ENCODE results near the gene MBD5. TPM values are rescaled to one million over a fixed set of nuclear protein-coding genes. Genes with fewer than 3 reads are reported as not detected.

The MBD5 gene
- total and polyA plus RNA-seq, 8 donors = 32.5 to 58.0 (median 43.5) TPM

DNA sequence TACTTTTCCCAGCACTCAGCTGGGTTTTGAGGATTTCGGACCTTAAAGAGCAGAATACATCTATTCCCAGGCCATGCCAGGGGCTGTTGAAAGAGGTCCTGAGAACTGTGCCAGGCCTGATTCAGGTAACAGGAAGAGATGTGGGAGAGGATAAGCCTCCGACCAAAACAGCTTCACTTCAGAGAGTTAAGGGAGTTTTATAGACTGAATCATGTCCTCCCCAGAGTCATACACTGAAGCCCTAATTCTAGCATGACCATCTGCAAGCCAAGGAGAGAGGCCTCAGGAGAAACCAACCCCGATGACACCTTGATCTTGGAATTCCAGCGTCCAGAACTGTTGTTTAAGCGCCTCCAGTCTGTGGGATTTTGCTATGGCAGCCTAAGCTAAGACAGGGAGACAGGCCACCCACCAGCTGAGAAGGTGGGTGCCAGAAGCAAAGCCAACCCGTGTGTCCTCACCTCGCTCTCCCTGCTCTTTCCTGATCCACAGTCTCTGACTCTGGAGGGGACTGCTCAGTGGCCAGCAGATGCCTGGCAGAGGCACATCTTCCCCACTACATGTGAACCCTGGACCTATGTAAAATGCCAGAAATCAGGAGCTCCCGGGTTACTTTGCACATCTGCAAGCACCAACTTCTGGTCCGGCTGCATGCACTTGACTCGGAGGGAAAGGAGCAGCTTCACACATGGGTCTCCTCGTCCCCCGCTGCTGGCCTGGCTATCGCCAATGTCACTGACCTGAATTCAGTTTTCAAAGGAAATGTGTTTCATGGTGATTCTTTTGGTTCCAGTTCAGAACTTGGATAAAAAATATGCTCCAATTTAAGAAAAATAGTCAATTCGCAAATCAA, 506.8 kb downstream of the MBD5 start:
- Histone ChIP-seq H3K9me3 (no peaks in the 10 kb centered on the region), H3K27ac (no peak overlapping the region), H3K4me3 (no peak overlapping the region), H3K4me1 (peaks cover 0 to 5% of the 10 kb centered on the region in 2 donors), H3K27me3 (peaks cover 0 to 8% of the 10 kb centered on the region in 2 donors), H3K36me3 (no peaks in the 10 kb centered on the region)
- DNase-seq (no peak), ATAC-seq (no peak)
- TF ChIP-seq CTCF (IDR thresholded peaks at IDR 0.05) = no peak
- intact Hi-C loops (cut with DNase I) = no loop called here

DNA sequence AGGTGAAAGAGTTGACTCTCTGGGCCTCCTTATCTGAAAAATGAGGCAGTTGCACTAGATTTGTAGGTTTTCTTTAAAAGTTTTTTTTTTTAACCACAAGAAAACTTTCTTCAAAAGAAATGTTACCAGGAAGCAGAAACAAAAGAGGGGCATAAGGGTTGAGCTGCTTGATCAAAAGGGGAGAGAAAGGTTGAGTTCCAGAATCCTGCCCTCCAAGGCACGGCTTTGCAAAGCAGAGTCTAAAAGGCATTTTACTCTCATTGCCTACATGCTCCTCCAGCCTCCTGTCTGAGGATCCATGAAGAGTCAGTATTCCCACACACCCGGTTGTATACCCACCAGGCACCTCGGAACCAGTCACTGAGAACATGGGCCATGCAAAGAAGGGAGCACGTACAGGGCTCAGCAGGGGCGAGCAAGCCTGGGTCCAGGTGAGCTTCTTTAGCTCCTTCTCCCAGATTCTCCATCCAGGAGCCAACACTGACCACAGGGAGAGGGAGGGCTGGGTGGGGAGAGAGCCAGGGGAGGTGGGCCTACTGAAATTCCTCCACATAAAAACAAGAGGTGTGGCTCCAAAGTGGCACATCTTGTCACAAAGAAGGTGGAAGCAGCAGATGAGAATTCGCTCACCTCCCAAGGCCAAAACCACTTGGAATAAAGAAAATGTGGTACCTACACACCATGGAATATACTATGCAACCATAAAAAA, 507.6 kb downstream of the MBD5 start:
- H3K4me3 ChIP-seq = no peak overlapping the region
- H3K36me3 ChIP-seq = no peaks in the 10 kb centered on the region
- ATAC-seq (no peak), DNase-seq (no peak)
- H3K9me3 ChIP-seq = no peaks in the 10 kb centered on the region
- peaks cover 0 to 8% of the 10 kb centered on the region in 2 donors for H3K27me3 ChIP-seq
- H3K4me1 ChIP-seq = peaks cover 0 to 5% of the 10 kb centered on the region in 2 donors
- no peak for TF ChIP-seq CTCF (IDR thresholded peaks at IDR 0.05)
- intact Hi-C loops (cut with DNase I) = no loop called here
- no peak overlapping the region for H3K27ac ChIP-seq

DNA sequence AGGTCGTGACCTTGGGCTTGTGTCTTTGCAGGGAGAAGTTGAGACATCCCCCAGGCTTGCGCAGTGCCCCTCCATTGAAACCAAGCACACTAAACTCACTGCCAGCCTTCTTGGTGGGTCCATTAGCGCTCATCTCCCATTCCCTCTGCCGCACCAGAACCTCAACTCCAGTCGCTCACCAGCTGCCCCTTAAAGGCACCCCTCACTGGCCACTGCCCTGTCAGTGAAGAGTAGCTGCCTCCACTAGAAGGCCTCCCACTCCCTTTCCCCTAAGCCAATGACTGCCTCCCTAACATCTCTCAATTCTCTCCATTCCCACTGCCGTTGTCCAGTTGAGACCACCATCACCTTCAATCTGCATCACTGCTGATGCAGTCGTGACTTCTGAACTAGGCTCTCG, 508.9 kb downstream of the MBD5 start:
- Histone ChIP-seq H3K27ac (no peak overlapping the region), H3K9me3 (no peaks in the 10 kb centered on the region), H3K4me3 (no peak overlapping the region), H3K36me3 (no peaks in the 10 kb centered on the region), H3K27me3 (peaks cover 0 to 8% of the 10 kb centered on the region in 2 donors), H3K4me1 (peaks cover 0 to 2% of the 10 kb centered on the region in 2 donors)
- intact Hi-C loops (cut with DNase I) = no loop called here
- DNase-seq (no peak), ATAC-seq (no peak)
- TF ChIP-seq CTCF (IDR thresholded peaks at IDR 0.05) = no peak

DNA sequence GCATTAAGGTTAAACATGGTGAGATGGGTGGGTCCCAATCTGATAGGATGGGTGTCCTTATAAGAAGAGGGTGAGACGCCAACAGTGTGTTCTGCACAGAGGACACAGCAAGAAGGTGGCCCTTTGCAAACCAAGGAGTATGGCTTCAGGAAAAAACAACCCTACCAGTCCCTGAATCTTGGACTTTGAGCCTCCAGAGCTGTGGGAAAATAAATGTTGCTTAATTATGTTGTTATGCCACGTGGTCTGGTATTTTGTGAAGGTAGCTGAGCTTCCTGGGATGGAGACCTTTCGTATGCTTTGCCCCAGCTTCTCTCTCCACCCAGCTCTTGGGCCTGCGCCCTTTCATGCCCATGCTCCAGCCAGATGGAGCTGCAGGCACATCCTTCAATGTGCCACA, 509.5 kb downstream of the MBD5 start:
- no peak overlapping the region for H3K4me3 ChIP-seq

More for the DNA sequence above, 509.5 kb downstream of the MBD5 start:
- intact Hi-C loops (cut with DNase I) = no loop called here
- Histone ChIP-seq H3K36me3 (no peaks in the 10 kb centered on the region), H3K9me3 (no peaks in the 10 kb centered on the region), H3K27me3 (peaks cover 0 to 8% of the 10 kb centered on the region in 2 donors), H3K4me1 (peaks cover 0 to 2% of the 10 kb centered on the region in 2 donors), H3K27ac (no peak overlapping the region)
- ATAC-seq (no peak), DNase-seq (no peak)
- no peak for TF ChIP-seq CTCF (IDR thresholded peaks at IDR 0.05)
